ENCODE results near the gene WAC. TPM values are rescaled to one million over a fixed set of nuclear protein-coding genes. Genes with fewer than 3 reads are reported as not detected.

Gene WAC
- total and polyA plus RNA-seq, 9 of the 15 experiments (the other 6 are each of a cell fraction or from before 2014, with no cell fraction given) = 24.8 to 123 (median 78.2) TPM

- no peak for TF ChIP-seq ZNF609 (CRISPR knock-in tag; IDR thresholded peaks at IDR 0.05; ENCODE audit: borderline replicate concordance)
- TF ChIP-seq FOXJ3 (CRISPR knock-in tag; IDR thresholded peaks at IDR 0.05) = no peak
- no peak for TF ChIP-seq USF1 (CRISPR knock-in tag; IDR thresholded peaks at IDR 0.05)
- no peak for TF ChIP-seq FOXA3 (CRISPR knock-in tag; conservative IDR thresholded peaks at IDR 0.05 in 1 of 2, IDR thresholded peaks at IDR 0.05 in 1 of 2)
These were observed 136.6 kb downstream of the WAC start (continued) for GRCh38 chr10:28669227-28670173.

Small RNA genes within 50 kb of the gene (small RNA-seq; reads per million reads assigned to genes)
- not detected for gene RNU4ATAC6P
- gene RNU6-1067P = not detected

Other genes with a start within 250 kb of the WAC start
- gene MPP7, start 230.1 kb upstream of the WAC start, total RNA-seq (2014; rRNA removed) = 0.20 and 0.23 TPM in 2 replicates
- 0.25 and 0.35 TPM in 2 replicates for gene MPP7, start 230.1 kb upstream of the WAC start, total RNA-seq (2014; rRNA removed; fragmentation: Illumina TruSeq; extraction: Trizol)
- 0.15 and 0.22 TPM in 2 replicates for gene MPP7, start 230.1 kb upstream of the WAC start, total RNA-seq (2015; rRNA removed; fragmentation: Illumina TruSeq; extraction: Trizol)
- 0.27 and 0.38 TPM in 2 replicates for gene MPP7, start 230.1 kb upstream of the WAC start, total RNA-seq (2021)
- gene MPP7, start 230.1 kb upstream of the WAC start, polyA plus RNA-seq (2011; rRNA removed) = 0.28 and 0.50 TPM in 2 replicates
- 0.12 and 0.22 TPM in 2 replicates for gene MPP7, start 230.1 kb upstream of the WAC start, polyA plus RNA-seq (2014; fragmentation: Illumina TruSeq; extraction: Trizol)
- under 1 TPM; 0.03 TPM for gene MPP7, start 230.1 kb upstream of the WAC start, polyA plus RNA-seq (2014; fragmentation: Nextera tagmentation; extraction: Ambion mirVana)
- gene MPP7, start 230.1 kb upstream of the WAC start, polyA plus RNA-seq (2014; rRNA removed) = 0.28 and 0.39 TPM in 2 replicates
- 21.8 TPM in 2 replicates for gene BAMBI, start 144.4 kb downstream of the WAC start, total RNA-seq (2014; rRNA removed)
- gene BAMBI, start 144.4 kb downstream of the WAC start, total RNA-seq (2014; rRNA removed; fragmentation: Illumina TruSeq; extraction: Trizol) = 13.5 and 14.8 TPM in 2 replicates
- gene BAMBI, start 144.4 kb downstream of the WAC start, total RNA-seq (2015; rRNA removed; fragmentation: Illumina TruSeq; extraction: Trizol) = 18.9 and 19.2 TPM in 2 replicates
- 18.7 and 20.1 TPM in 2 replicates for gene BAMBI, start 144.4 kb downstream of the WAC start, total RNA-seq (2021)
- 7.2 and 7.7 TPM in 2 replicates for gene BAMBI, start 144.4 kb downstream of the WAC start, polyA plus RNA-seq (2011; rRNA removed)
- gene BAMBI, start 144.4 kb downstream of the WAC start, polyA plus RNA-seq (2014; fragmentation: Illumina TruSeq; extraction: Trizol) = 10.9 and 11.6 TPM in 2 replicates
- 1 to 10 TPM; 2.0 to 2.9 TPM for gene BAMBI, start 144.4 kb downstream of the WAC start, polyA plus RNA-seq (2014; fragmentation: Nextera tagmentation; extraction: Ambion mirVana)
- gene BAMBI, start 144.4 kb downstream of the WAC start, polyA plus RNA-seq (2014; rRNA removed) = 13.2 and 13.6 TPM in 2 replicates

Data from K562 (cell line).